Esophagus squamous epithelium (tissue), 5 donors: ENCODE measurements around the gene CXCL8. TPM values are rescaled to one million over a fixed set of nuclear protein-coding genes. Genes with fewer than 3 reads are reported as not detected.
"Not testable (repeated sequence)": the region's sequence is repeated elsewhere in the genome, so short reads cannot be mapped to it uniquely, and the experiment has no call there.

Experiments used
- DNase-seq: peaks from one replicate; lab custom pipeline; 2025; lab: John Stamatoyannopoulos, UW
- H3K27ac ChIP-seq, 4 donors: fragments of 200-600 bp; sonication (generic); one replicate each; pipeline ENCODE4 v1.5.1; 2016 to 2019; ENCODE audit warnings: mild to moderate bottlenecking in 1 of 4
- H3K27me3 ChIP-seq, 4 donors: fragments of 200-600 bp; sonication (generic); 1 replicate in 3 of 4; 2 replicates in 1 of 4; pipeline versions ENCODE4 v1.5.1 to v1.6.0; 2017 to 2021; ENCODE audit warnings: antibody characterized with exemption in 1 of 4
- H3K36me3 ChIP-seq, 3 donors: fragments of 200-600 bp; sonication (generic); one replicate each; pipeline ENCODE4 v1.5.1; 2016 to 2019
- H3K4me1 ChIP-seq, 3 donors: fragments of 200-600 bp; sonication (generic); one replicate each; pipeline ENCODE4 v1.5.1; 2017 to 2019
- H3K4me3 ChIP-seq, 4 donors: fragments of 200-600 bp; sonication (generic); 1 replicate in 3 of 4; 2 replicates in 1 of 4; pipeline ENCODE4 v1.5.1; 2016 to 2019; ENCODE audit warnings: mild to moderate bottlenecking in 2 of 4, moderate library complexity in 1 of 4
- H3K9me3 ChIP-seq, 3 donors: fragments of 200-600 bp; sonication (generic); one replicate each; pipeline ENCODE4 v1.5.1; 2016 to 2019
- POLR2A ChIP-seq, 4 donors: fragments of 450-650 bp; IDR thresholded peaks; one replicate each; pipeline ENCODE4 v1.6.1; 2017; ENCODE audit warnings: antibody characterized with exemption in 4 of 4, mild to moderate bottlenecking in 4 of 4, moderate library complexity in 3 of 4
- WGBS, 2 donors: methylation state at CpG; one replicate each; pipeline ENCODE4 v1.1.5; 2018; 5-methylcytosine and 5-hydroxymethylcytosine counted together
- intact Hi-C: fragments of 100-400 bp; cut with DNase I; formaldehyde crosslinking; loops from one replicate; pipeline ENCODE4 v1.15.0; 2022
- total RNA-seq, 4 donors: library from RNA; depleted of rRNA; stranded (reverse); fragments of >200 nt; gene quantifications; one replicate each; pipeline ENCODE4 v1.1.0, GENCODE V29; 2016
- TF ChIP-seq, protein P1 (sequence below), 6 experiments: fragments of 450-650 bp in 4 of 6; fragments of 200-600 bp in 2 of 6; sonication (generic) in 2 of 6; IDR thresholded peaks; one replicate each; pipeline ENCODE4 v1.5.1; 2016 to 2019; ENCODE audit warnings: antibody characterized with exemption in 6 of 6, mild to moderate bottlenecking in 4 of 6, moderate library complexity in 4 of 6
- donor health status: DM: yes; HTN: yes; CAD: no.

CXCL8 gene
- total RNA-seq, 4 donors from 2014 or later: 0.76 to 90.2 (median 2.4) TPM; not detected in 1

DNA sequence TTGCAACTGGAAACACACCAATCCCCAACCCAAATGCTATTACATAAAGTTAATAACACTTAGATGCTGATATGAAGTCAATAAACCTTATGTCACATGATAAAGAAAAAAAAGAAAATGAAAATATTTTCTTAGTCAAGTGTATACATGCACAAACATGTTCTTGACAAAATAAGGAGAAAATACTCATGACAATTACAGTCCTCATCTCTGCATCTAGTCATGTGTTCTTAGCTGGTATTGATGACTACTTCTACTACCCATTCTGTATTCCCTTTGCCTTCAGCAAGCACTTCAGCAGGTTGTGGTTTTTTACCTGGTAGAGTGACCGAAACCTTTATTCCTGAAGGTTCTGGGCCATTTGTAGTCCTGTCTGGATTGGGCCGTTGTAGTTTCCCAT is 24.9 kb downstream of the CXCL8 start:
- Histone ChIP-seq H3K36me3 (no peaks in the 10 kb centered on the region), H3K9me3 (no peaks in the 10 kb centered on the region), H3K27ac (no peak overlapping the region), H3K4me1 (no peaks in the 10 kb centered on the region), H3K4me3 (no peak overlapping the region), H3K27me3 (no peaks in the 10 kb centered on the region)
- 78 to 79% methylated on average over 2 of the region's 2 CpGs for WGBS, 2 donors
- no peak for TF ChIP-seq POLR2A (IDR thresholded peaks at IDR 0.05)
- TF ChIP-seq, protein P1, sequence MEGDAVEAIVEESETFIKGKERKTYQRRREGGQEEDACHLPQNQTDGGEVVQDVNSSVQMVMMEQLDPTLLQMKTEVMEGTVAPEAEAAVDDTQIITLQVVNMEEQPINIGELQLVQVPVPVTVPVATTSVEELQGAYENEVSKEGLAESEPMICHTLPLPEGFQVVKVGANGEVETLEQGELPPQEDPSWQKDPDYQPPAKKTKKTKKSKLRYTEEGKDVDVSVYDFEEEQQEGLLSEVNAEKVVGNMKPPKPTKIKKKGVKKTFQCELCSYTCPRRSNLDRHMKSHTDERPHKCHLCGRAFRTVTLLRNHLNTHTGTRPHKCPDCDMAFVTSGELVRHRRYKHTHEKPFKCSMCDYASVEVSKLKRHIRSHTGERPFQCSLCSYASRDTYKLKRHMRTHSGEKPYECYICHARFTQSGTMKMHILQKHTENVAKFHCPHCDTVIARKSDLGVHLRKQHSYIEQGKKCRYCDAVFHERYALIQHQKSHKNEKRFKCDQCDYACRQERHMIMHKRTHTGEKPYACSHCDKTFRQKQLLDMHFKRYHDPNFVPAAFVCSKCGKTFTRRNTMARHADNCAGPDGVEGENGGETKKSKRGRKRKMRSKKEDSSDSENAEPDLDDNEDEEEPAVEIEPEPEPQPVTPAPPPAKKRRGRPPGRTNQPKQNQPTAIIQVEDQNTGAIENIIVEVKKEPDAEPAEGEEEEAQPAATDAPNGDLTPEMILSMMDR (IDR thresholded peaks at IDR 0.05): no peak
- DNase-seq: no peak
- intact Hi-C loops: no loop called here

DNA sequence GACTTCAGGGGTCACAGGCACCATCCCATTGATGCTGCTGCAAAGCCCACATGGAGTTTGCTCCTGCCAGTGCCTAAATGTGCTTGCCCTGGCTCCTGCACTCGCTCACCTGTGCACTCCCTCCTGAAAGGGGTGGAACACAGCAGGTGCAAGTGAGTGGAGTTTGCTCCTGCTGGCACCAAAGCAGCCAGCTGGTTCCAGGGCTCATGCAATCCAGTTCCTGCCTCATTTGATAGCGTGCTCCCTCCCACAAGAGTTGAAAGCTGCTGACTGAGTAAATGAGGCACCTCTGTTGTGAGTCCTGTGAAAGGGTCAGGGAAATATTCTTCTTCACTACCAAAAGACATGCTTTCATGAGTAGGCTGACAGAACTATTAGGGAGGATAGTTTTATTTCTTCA is 30.5 kb downstream of the CXCL8 start:
- 25% methylated on average over 2 of the region's 2 CpGs; no CpG with 5 or more reads in 1 of the 2 donors for WGBS, 2 donors
- Histone ChIP-seq H3K27me3 (no peaks in the 10 kb centered on the region), H3K4me3 (no peak overlapping the region), H3K36me3 (no peaks in the 10 kb centered on the region), H3K27ac (no peak overlapping the region), H3K9me3 (no peaks in the 10 kb centered on the region), H3K4me1 (peaks cover 0 to 7% (median 0%) of the 10 kb centered on the region in 3 donors)
- TF ChIP-seq, protein P1 (IDR thresholded peaks at IDR 0.05): no peak
- no peak for DNase-seq
- intact Hi-C loops: no loop called here

DNA sequence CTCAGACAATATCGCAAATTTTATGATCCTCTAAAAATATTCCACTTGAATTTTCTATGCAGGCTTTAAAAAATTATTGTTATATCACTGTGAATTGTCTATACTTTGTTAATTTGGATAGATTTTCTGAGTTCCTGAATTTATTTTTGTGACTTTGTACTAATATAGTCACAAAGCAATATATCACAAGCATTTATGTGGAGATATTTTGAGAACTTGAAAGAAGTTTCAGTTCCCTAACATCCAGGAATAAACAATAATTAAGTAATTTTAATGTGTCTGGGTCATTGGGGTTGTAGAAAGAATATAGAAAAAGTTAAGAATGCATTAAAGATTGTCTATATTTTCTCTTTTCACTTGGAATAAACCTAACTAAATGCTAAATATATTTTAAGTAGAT is 32.0 kb downstream of the CXCL8 start:
- no peak for DNase-seq
- 91 to 93% methylated on average over 1 of the region's 1 CpG for WGBS, 2 donors
- Histone ChIP-seq H3K9me3 (no peaks in the 10 kb centered on the region), H3K36me3 (no peaks in the 10 kb centered on the region), H3K27me3 (no peaks in the 10 kb centered on the region), H3K27ac (no peak overlapping the region), H3K4me3 (no peak overlapping the region), H3K4me1 (peaks cover 0 to 20% (median 9%) of the 10 kb centered on the region in 3 donors)
- TF ChIP-seq, protein P1 (IDR thresholded peaks at IDR 0.05): no peak
- TF ChIP-seq POLR2A (IDR thresholded peaks at IDR 0.05): no peak
- intact Hi-C loops: no loop called here

DNA sequence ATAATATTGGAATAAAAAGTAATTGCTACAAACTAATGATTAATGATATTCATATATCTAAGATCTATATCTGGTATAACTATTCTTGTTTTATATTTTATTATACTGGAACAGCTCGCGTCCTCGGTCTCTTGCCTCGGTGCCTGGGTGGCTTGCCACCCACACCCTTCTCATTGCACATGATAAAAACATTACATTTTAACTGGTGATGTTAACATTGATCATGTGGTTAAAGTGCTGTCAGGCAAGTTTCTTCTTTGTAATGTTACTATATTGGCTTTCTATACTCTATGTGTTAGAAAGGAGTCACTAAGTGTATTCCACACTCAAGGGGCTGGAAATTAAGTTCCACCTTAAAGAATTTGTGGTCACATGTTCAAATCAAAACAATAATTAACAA is 34.0 kb downstream of the CXCL8 start:
- H3K4me3 ChIP-seq, intact Hi-C loops, DNase-seq, H3K27me3 ChIP-seq, H3K36me3 ChIP-seq, H3K9me3 ChIP-seq, H3K27ac ChIP-seq: not testable (repeated sequence)
- H3K4me1 ChIP-seq: peaks cover 0 to 20% (median 9%) of the 10 kb centered on the region in 3 donors
- whole genome bisulfite sequencing, 2 donors: 91 to 97% methylated on average over 4 of the region's 4 CpGs

DNA sequence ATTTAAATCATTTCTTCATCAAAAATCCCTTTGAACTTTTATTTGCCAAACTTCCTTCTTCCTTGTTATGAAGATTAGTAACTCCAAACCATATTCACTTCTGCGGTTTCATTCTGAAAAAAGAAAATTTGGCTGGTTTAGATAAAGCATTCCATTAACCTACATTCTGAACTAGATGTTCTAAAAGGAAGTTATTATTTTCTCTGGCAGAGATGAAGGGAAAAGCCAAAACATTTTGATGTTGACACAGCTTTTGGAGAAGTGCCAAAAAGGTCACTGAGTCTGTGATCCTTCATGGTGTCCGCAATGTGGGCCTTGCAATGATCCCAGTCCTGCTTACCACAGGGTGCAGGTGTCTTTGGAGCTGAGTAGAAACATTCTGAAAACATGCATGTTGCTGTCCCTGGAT is 36.0 kb downstream of the CXCL8 start:
- 9 to 19% methylated on average over 2 of the region's 2 CpGs for WGBS, 2 donors
- Histone ChIP-seq H3K4me1 (peaks cover 0 to 26% (median 9%) of the 10 kb centered on the region in 3 donors), H3K4me3 (no peak overlapping the region), H3K36me3 (no peaks in the 10 kb centered on the region), H3K27me3 (no peaks in the 10 kb centered on the region), H3K9me3 (no peaks in the 10 kb centered on the region), H3K27ac (peak overlapping the region in 1 of 4 donors; percentile 33)
- TF ChIP-seq, protein P1 (IDR thresholded peaks at IDR 0.05): no peak
- TF ChIP-seq POLR2A (IDR thresholded peaks at IDR 0.05): no peak
- intact Hi-C loops: no loop called here
- no peak for DNase-seq

DNA sequence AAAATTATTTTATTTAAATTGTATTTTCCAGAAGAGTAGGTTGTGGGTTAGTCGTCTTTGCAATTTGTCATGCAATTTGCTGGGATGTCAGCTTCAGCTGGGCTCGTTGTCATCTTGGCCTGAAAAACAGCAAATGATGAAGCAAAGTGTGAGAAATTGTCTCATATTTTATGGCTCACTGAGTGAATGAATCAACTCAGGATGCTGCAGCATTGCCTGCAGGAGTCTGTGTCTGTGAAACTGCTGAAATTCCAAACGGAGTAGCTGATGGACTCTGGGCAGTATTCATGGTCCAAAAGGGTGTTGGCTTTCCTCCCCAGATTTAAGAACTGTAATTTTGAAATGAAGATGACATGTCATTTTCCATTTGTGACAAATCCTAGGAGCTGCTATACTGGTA is 37.2 kb downstream of the CXCL8 start:
- no peak for DNase-seq
- intact Hi-C loops: no loop called here
- TF ChIP-seq, protein P1 (IDR thresholded peaks at IDR 0.05): no peak
- no peak for TF ChIP-seq POLR2A (IDR thresholded peaks at IDR 0.05)
- Histone ChIP-seq H3K9me3 (no peaks in the 10 kb centered on the region), H3K4me3 (no peak overlapping the region), H3K4me1 (peaks cover 0 to 27% (median 9%) of the 10 kb centered on the region in 3 donors), H3K36me3 (no peaks in the 10 kb centered on the region), H3K27ac (no peak overlapping the region), H3K27me3 (no peaks in the 10 kb centered on the region)
- 42 to 47% methylated on average over 3 of the region's 3 CpGs for WGBS, 2 donors
